Ovary (tissue), 3 donors: ENCODE results near the gene COQ8B.

Experiments used
- CTCF ChIP-seq, 3 donors: fragments of 450-650 bp in 2 of 3; fragments of 200-600 bp in 1 of 3; IDR thresholded peaks; one replicate each; pipeline versions ENCODE4 v1.5.1 to v1.8.0; 2016 to 2022; ENCODE audit warnings: antibody characterized with exemption in 3 of 3, mild to moderate bottlenecking in 1 of 3
- POLR2A ChIP-seq: fragments of 450-650 bp; IDR thresholded peaks from one replicate; pipeline ENCODE4 v1.6.1; 2017; ENCODE audit warnings: antibody characterized with exemption, mild to moderate bottlenecking, moderate library complexity
- donor health status: DM: no; HTN: no; CAD: no.

GRCh38 chr19:40642051-40642706 lies 74.5 kb downstream of the COQ8B start:
- TF ChIP-seq CTCF (IDR thresholded peaks at IDR 0.05) = no peak
- TF ChIP-seq POLR2A = no peak
